DMS79 treated with DMSO at 0.1 percent for 48 hours (cell line): Measurements from ENCODE around the gene VAX1.
"Not testable (repeated sequence)": the region's sequence is repeated elsewhere in the genome, so short reads cannot be mapped to it uniquely, and the experiment has no call there.

Experiments used
- DNase-seq: peaks from one replicate; lab custom pipeline; 2025; lab: John Stamatoyannopoulos, UW

The VAX1 gene

GRCh38 chr10:117135026-117135372 lies 3.1 kb downstream of the VAX1 start:
- no peak for DNase-seq

GRCh38 chr10:117134306-117135025 lies 3.6 kb downstream of the VAX1 start:
- DNase-seq = no peak

- DNase-seq = no peak
Measured at GRCh38 chr10:117134056-117134305, 4.1 kb downstream of the VAX1 start.

- DNase-seq = no peak
Measured at GRCh38 chr10:117133273-117134055, 4.6 kb downstream of the VAX1 start.

- DNase-seq = no peak
Measured at GRCh38 chr10:117132751-117133231, 5.3 kb downstream of the VAX1 start.

- no peak for DNase-seq
Measured at GRCh38 chr10:117131376-117132327, 6.4 kb downstream of the VAX1 start.

- no peak for DNase-seq
Measured at GRCh38 chr10:117130862-117131375, 7.2 kb downstream of the VAX1 start.

- DNase-seq = no peak
Measured at GRCh38 chr10:117130346-117130745, 7.7 kb downstream of the VAX1 start.

GRCh38 chr10:117126645-117127044 lies 11.4 kb downstream of the VAX1 start:
- DNase-seq = not testable (repeated sequence)

GRCh38 chr10:117126034-117126433 lies 12.0 kb downstream of the VAX1 start:
- no peak for DNase-seq

- DNase-seq = no peak
Measured at GRCh38 chr10:117112220-117112619, 25.9 kb downstream of the VAX1 start.

- no peak for DNase-seq
Measured at GRCh38 chr10:117107238-117107637, 30.8 kb downstream of the VAX1 start.

GRCh38 chr10:117096599-117097201 lies 41.4 kb downstream of the VAX1 start:
- no peak for DNase-seq

GRCh38 chr10:117094856-117095255 lies 43.2 kb downstream of the VAX1 start:
- no peak for DNase-seq

GRCh38 chr10:117092386-117092785 lies 45.7 kb downstream of the VAX1 start:
- DNase-seq = no peak

GRCh38 chr10:117090834-117091233 lies 47.2 kb downstream of the VAX1 start:
- no peak for DNase-seq

GRCh38 chr10:117087521-117087920 lies 50.5 kb downstream of the VAX1 start:
- no peak for DNase-seq

- DNase-seq = no peak
Measured at GRCh38 chr10:117086546-117086945, 51.5 kb downstream of the VAX1 start.

GRCh38 chr10:117084421-117085246 lies 53.4 kb downstream of the VAX1 start:
- not testable (repeated sequence) for DNase-seq
